GM21737 (cell line): ENCODE measurements around the gene CDK2.

Experiments used
- ATAC-seq: cut with Tn5 transposase; IDR thresholded peaks from one replicate; pipeline ENCODE4 v1.9.1; 2021; ENCODE audit warnings: mild to moderate bottlenecking, moderate library complexity; ENCODE audit not compliant: unreplicated experiment

CDK2 gene

DNA sequence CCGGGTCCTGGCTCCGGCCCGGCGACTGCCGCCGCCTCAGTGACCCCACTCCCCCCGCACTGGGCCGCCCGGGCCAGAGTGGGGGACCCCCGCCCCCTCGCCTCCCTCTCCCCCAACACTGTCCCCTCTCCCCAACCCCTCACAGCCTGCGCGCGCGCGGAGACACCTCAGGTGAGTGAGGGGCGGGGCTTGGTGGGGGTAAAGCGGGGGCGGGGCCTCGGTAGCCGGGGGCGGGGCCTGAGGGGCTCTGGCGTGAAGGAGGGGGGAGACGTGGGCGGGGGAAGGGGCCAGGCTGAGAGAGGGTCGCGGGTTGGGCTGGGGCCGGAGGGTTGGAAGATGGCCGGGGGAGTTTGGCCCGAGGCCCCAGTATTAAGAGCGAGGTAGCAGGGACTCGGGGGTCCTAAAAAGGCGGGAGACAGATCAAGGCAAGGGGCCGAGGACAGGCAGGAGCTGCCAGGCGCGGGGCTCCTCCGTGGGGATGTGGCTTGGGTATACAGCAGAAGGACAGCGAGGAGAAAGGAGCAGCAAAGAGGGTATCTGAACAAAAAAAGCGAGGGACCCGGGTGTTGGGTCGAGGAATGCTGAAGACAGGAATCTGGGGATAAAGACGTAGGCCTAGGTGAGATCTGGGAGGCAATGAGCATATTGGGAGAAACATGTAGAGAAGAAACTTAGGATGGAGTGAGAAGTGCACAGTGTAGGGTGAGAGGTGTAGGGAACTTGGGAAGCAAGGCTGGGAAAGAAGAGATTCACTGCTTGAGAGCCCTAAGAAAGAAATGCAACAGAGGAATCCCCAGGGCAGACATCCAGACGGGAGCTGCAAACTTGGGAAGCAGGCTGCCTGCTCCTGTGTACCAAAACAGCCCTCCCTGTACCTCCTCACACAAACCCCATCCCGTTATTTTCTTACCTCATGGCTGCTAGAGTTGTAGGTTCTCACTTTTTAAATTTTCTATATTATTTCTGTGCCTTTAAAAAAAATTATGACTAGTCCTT, 41.2 kb downstream of the CDK2 start:
- ATAC-seq = peak; percentile 36

DNA sequence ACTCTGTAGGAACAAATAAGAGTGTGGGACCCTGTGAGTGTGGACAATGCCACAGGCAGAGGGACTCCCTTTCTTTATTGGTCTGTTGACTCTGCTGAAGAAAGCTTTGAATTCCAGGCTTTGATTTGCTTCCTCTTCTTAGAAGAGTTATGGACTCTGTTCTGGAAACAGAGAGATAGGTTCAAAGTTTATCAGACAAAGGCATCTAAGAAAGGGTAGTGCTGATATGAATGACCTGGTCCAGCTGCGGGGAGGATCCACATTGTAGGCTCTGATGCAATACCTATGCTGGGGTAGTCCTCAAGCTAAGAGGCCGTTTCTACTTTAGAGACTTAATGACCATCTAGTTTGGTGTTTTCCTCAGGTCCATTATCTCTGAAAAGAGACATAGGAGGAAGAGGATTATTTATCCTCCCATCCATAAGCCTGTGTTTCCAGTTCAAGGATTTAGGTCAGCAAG, 43.5 kb downstream of the CDK2 start:
- ATAC-seq = no peak

DNA sequence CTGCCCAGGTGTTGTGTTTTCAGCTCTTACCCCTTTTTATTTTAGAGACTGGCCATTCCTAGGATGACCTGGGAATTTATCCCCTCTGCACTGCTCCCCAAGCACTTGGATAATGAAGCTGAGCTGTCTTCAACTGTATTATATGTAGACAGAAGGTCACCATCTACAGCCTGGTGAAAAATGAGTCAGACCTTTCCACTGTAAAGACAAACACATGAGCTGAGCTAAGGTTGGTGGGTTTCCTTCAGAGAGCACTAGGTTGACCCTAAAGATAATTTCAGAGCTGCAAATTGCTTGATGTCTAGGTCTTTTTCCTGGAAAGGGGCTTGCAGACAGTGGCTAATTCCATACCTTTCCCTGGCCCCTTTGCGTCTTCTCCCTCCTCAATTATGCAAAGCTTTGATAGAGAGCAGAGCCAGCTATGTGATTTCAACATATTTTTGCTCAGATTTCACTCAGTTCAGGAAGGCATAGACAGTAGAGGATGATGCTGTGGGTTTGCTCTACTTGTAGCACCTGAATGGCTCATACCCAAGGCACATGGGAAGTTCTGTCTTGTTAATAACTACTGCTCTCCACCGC, 45.0 kb downstream of the CDK2 start:
- no peak for ATAC-seq

DNA sequence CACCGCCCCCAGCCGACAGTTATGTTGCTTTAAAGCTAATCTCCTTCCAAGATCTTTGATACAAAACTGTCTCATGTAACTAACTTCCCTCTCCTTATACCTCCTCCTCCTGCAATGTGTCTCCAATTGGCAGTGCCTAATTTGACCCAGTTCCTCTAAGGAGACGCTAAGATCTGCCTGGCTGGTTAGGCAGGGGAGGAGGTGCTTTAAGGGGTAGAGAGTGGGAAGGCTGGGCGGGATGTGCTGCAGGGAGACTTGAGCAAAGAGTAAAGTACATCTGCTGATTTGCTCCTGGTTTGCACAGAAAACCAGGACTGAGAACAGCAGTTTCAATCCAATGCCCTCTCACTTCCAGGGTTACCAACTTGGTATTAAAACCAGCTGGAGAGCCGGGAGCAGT, 46.9 kb downstream of the CDK2 start:
- no peak for ATAC-seq

DNA sequence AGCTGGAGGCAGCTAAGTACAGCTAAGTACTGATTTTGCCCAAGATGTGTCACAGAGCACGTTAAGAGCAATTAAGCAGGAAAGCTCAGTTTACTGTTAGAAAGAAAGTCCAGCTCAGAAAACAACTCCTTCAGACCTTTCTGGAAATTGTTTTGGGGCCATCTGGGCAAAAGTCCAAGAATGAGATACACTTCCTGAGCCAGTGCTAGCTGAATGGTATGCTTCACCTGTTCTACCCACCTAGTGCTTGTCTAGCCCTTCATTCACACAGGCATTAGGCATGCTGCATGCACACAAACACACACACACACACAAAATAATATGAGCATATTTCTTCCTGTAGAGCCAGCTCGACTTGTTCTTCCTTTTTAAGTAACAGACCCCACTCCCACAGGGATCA, 47.6 kb downstream of the CDK2 start:
- ATAC-seq = no peak

DNA sequence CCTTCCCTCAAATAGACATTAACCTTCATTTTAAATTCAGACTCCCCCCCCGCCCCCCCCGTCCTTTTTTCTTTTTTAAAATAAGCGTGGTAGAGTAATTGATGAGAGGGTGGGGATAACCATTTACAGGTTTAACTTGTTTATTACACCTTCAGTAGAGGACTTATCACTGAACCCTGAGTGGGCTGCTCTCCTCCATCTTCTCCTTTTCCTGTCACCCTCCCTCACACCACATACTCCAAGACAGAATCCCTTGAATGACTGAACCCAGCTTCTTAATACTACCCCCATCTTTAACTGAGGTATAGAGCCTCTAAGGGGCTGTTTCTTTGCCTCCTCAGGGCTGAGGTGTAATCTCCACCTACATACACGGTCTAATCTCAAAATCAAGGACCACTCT, 50.6 kb downstream of the CDK2 start:
- no peak for ATAC-seq

DNA sequence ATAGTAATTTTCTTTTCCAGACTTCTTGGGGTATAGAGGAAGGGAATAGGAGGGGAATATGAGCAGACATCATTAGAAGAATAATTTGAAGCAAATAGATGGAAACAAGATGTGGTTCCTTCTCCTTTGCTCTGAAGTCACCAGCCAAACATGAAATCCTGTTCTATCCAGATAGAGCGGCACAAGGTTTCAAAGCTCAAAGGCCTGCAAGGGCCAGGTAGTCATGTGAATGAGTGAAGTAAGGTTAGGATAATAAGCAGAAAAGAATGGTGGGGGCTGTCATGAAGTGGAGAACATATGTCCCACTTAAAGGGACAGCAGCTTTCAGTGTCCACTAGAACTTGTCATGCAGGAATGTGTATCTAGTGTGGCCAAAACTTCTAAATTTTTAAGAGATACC, 51.7 kb downstream of the CDK2 start:
- ATAC-seq = no peak

DNA sequence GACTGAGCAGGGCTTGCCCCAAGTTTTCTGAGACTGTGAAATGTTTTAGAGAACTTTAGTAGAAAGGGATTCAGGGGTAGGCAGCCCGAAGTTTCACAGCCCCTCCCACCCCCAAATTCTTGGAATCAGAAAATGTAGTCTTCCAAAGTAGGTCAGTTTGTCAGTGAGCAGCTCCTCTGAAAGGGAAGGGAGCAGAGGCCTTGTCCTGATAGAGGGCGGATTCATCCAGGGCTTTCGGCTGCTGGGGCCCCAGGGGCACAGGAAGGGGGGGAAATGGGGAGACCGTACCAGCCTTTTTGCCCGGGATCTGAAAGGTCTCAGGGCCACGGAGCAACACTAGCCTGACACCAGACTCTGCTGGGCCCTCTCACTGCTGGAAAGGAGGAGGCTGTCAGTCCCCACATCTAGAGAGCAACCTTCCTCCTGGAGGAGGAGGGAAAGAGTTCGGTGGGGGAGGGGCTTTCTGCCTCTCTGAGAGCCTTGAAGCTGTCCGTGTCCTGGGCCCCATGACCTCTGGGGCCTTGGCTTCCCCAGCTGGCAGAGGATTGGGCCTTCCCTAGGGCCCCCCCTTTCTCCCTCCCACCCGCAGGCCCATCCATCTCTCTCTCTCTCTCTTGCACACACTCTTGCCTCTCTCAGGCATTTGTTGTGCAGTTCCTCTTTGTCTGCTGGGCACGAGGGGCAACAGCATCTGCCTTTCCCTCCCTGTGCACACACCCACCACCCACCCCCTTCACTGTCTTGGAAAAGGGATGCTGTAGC, 54.0 kb downstream of the CDK2 start, which contains the start of gene IKZF4:
Gene IKZF4 (plus strand): TSS at position 621 of the 762 bp plus-strand sequence. CDS start 451 bp downstream, outside the sequence.
- ATAC-seq = no peak

DNA sequence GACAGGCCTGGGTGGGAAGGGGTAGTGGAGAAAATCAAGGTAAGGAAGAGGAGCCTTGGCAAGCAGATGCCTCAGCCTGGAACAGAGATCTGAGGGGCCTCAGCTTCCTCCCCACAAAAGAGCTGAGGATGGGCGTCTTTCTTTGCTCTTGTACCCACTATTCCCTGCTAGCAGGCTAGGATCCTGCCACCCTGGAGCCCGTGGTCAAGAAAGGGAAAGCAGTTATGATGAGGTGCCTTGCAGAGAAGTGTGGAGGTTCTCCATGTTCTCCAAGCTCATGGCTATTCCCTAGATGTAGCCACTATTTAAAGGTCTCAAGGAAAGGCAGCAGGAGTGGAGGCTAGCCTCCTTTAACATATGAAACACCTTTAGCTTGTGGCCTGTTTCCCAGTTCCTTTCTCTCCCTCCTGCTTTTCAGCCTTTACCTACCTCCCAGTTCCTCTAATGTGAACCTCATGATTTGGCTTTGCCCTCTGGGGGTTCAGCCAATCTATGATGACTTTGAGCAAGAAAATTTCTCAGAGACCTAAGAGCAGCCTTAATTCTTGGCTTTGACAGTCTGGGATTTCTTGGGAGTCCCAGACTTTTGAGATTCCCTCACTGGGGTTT, 55.4 kb downstream of the CDK2 start:
- no peak for ATAC-seq
